ENCODE results near the gene CELA3B. TPM values are rescaled to one million over a fixed set of nuclear protein-coding genes. Genes with fewer than 3 reads are reported as not detected.
"Not testable (repeated sequence)": the region's sequence is repeated elsewhere in the genome, so short reads cannot be mapped to it uniquely, and the experiment has no call there.

CELA3B gene, protein sequence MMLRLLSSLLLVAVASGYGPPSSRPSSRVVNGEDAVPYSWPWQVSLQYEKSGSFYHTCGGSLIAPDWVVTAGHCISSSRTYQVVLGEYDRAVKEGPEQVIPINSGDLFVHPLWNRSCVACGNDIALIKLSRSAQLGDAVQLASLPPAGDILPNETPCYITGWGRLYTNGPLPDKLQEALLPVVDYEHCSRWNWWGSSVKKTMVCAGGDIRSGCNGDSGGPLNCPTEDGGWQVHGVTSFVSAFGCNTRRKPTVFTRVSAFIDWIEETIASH
- total RNA-seq (2014; rRNA removed; shearing (Covaris generic); ENCODE audit: low replicate concordance), result not detected in 2 replicates

GRCh38 chr1:21976703-21977239, at the start of gene CELA3B:
Gene CELA3B (plus strand): TSS chr1:21977022. CDS start chr1:21977040, 18 bp downstream.
- DNase-seq (ENCODE audit: low read depth); in situ Hi-C loops (cut with HindIII; ENCODE audit: low pct_unique_long_range_greater_than_20kb, low sequenced_read_pairs): not testable (repeated sequence)

GRCh38 chr1:21927533-21928237, 49.1 kb upstream of the CELA3B start:
- in situ Hi-C loops (cut with HindIII; ENCODE audit: low pct_unique_long_range_greater_than_20kb, low sequenced_read_pairs), result no loop called here

GRCh38 chr1:21930080-21930571, 46.7 kb upstream of the CELA3B start:
- no peak for DNase-seq (ENCODE audit: low read depth)
- in situ Hi-C loops (cut with HindIII; ENCODE audit: low pct_unique_long_range_greater_than_20kb, low sequenced_read_pairs), result no loop called here

More at GRCh38 chr1:21927533-21928237, 49.1 kb upstream of the CELA3B start:
- DNase-seq (ENCODE audit: low read depth), result no peak

DNA sequence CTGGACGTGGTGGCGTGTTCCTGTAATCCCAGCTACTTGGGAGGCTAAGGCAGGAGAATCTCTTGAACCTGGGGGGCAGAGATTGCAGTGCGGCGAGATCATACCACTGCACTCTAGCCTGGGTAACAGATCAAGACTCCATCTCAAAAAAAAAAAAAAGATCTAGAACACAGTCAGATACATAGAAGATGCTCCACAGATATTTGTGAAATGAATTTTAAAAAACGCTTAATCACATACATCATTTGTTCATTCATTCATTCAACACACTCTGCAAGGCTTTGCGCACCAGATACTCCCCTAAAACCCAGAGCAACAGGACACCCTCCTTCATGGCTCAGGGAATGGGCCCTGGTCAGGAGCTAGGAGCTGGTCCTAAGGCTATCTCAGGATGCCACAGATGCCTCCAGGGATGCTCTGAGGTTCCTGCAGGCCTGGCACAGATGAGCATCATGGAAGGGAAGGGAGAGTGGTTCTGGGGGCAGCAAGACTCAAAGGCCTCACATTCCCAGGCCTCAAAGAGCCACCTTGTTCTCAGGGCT, 46.1 kb upstream of the CELA3B start:
- in situ Hi-C loops (cut with HindIII; ENCODE audit: low pct_unique_long_range_greater_than_20kb, low sequenced_read_pairs), result no loop called here
- no peak for DNase-seq (ENCODE audit: low read depth)

- in situ Hi-C loops (cut with HindIII; ENCODE audit: low pct_unique_long_range_greater_than_20kb, low sequenced_read_pairs), result no loop called here
- peak; percentile 58 for DNase-seq (ENCODE audit: low read depth)
Measured at GRCh38 chr1:21931171-21932093, 45.4 kb upstream of the CELA3B start.

DNA sequence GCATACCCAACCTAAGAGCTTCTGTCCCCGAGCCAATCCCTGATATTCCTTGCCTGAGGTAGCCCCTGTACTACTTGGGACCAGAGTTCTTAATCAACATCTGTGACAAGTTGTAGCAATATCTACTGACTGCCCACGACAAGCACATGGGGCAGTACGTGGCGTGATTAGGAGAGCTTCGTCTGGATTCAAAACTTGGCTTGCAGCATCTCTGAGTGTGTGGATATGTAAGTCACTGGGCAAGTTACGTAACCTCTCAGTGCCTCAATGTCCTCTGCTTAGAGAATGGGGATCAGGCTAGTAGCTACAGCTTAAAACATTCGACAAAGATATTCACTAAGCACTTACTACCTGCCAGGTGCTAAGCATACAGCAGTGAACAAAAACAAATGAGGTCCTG, 44.7 kb upstream of the CELA3B start:
- DNase-seq (ENCODE audit: low read depth), result no peak
- in situ Hi-C loops (cut with HindIII; ENCODE audit: low pct_unique_long_range_greater_than_20kb, low sequenced_read_pairs), result no loop called here

GRCh38 chr1:21933397-21934248, 43.2 kb upstream of the CELA3B start:
- DNase-seq (ENCODE audit: low read depth), result no peak
- in situ Hi-C loops (cut with HindIII; ENCODE audit: low pct_unique_long_range_greater_than_20kb, low sequenced_read_pairs), result no loop called here

DNA sequence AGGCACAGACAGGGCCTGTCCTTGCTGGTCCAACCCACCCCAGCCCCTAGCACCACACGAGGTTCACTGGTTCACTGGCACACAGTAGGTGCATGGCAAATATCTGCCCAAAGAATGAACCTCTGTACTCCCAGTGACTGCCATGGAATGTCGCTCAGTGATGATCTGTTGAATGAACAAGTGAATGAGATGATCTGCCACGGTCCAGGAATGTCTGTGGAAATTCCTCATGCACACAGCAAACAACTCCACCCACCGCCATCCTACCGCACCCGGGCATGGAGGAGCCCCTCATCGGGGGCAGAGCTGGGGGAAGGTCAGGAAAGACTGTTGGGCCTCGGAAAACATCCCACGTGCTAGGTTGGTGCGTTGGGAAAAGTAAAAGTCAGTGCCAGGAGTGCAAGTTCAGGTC, 41.4 kb upstream of the CELA3B start:
- DNase-seq (ENCODE audit: low read depth), result peak; percentile 67
- in situ Hi-C loops (cut with HindIII; ENCODE audit: low pct_unique_long_range_greater_than_20kb, low sequenced_read_pairs), result no loop called here

DNA sequence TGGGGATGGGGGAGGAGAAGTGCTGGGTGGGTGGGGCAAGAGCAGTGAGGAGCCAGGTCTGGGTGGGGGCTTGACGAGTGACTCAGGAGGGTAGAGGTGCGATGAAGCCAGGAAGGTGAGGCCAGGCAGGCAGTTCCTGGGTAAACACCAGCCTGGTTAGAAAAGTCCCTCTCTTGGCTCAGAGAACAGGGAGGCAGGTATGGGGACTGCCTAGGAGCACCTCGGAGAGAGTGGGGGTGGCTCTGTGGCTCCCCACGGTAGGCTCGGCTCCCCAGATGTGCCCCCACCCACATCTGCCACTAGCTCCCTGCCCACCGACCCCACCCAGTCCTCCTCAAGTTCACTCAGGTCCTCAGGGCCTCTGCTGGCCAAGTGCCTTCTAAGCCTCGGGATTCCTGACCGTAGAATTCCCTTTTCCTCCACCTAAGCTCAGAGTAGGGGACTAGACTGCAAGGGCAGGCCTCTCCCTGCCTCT, 40.9 kb upstream of the CELA3B start:
- DNase-seq (ENCODE audit: low read depth), result peak; percentile 54
- in situ Hi-C loops (cut with HindIII; ENCODE audit: low pct_unique_long_range_greater_than_20kb, low sequenced_read_pairs), result no loop called here

GRCh38 chr1:21936366-21937031, 40.3 kb upstream of the CELA3B start:
- in situ Hi-C loops (cut with HindIII; ENCODE audit: low pct_unique_long_range_greater_than_20kb, low sequenced_read_pairs), result no loop called here
- DNase-seq (ENCODE audit: low read depth), result no peak

DNA sequence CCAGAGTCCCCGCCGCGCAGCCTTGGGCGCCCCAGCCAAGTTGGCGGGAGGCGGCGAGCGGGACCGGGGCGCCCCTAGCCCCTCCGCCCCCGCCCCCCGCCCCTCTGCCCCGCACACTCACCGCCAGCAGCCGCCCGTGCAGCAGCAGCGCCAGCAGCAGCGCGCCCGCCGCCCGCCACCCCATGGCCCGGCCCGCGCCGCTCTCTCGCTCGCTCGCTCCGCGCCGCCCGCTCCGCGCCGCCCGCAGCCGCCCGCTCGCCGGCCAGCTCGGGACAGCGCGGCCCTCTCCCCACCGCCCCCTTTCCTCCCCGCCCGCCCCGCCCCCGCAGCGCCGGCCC, 39.8 kb upstream of the CELA3B start, which contains the start of gene HSPG2:
Gene HSPG2, minus strand, starts transcription at position 277 of the 338 bp plus-strand sequence. Its CDS starts 93 bp downstream, at position 184.
- no peak for DNase-seq (ENCODE audit: low read depth)
- in situ Hi-C loops (cut with HindIII; ENCODE audit: low pct_unique_long_range_greater_than_20kb, low sequenced_read_pairs), result no loop called here

DNA sequence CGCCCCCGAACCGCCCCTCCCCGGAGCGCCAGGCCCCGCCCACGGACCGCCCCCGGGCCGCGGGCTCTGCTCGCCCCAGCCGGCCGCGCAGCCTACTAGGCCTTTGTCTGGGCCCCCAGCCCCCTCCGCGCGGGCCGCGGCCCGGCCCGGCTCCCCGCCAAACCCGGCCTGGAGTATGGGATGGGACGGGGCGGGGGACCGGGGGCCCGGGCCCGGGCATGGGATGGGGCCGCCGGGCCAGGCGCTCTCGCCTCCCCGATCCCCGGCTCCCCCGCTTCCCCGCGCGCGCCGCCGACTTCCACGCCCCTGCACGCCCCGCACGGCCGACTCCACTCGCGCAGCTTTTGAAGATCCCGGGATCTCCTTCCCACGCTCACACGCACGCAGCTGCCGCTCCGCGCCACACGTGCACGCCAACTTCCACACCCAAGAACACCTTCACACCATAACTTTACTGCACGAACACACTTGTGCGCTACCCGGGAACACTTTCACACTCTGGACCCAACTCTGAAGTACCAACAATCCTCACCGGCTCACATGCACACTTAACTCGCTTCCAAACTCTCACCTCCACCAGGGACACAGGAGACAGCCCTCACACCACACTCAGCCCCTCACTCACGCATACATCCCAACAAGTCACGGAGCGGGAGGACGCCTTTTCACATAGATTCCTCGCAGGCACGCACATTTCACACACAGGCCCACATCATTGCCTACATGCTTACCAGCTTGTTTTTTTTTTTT, 39.3 kb upstream of the CELA3B start:
- DNase-seq (ENCODE audit: low read depth), result peak; percentile 69
- in situ Hi-C loops (cut with HindIII; ENCODE audit: low pct_unique_long_range_greater_than_20kb, low sequenced_read_pairs), result no loop called here

DNA sequence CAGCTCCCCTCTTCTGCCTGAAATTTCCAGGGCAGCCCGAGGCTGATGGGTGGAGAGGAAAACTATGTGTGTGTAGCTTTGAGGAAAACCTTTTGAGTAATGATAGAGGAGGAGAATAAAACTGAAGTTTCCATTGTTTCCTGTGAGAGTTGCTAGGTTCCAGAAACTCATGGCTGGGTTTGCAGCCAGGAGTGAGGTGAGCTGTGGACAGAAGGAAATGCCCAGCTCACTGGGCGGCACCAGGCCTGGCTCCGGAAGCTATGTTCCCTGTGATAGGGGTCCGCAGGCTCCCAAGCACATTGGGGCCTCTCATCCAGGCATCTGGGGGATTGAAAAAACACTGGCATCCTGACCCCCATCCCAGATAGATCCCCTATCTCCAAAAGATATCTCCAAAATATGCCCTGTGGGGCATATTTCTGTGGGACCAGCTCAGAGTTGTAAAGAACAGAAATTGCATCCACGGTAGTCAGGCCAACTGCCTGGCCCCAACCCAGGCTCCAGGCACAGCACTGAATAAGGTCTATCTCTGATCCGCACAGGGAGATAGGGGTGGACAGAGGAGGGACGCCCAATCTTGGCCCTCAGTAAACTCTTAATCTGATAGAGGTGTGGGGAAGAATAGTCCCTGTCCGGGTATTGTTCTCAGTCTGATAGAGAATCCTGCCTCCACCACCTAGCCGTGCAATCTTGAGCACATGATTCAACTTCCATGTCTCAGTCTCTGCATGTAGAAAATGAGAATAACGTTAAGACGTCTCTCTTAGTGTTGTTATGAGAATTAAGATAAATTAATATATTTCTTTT, 37.9 kb upstream of the CELA3B start:
- no peak for DNase-seq (ENCODE audit: low read depth)
- in situ Hi-C loops (cut with HindIII; ENCODE audit: low pct_unique_long_range_greater_than_20kb, low sequenced_read_pairs), result no loop called here

DNA sequence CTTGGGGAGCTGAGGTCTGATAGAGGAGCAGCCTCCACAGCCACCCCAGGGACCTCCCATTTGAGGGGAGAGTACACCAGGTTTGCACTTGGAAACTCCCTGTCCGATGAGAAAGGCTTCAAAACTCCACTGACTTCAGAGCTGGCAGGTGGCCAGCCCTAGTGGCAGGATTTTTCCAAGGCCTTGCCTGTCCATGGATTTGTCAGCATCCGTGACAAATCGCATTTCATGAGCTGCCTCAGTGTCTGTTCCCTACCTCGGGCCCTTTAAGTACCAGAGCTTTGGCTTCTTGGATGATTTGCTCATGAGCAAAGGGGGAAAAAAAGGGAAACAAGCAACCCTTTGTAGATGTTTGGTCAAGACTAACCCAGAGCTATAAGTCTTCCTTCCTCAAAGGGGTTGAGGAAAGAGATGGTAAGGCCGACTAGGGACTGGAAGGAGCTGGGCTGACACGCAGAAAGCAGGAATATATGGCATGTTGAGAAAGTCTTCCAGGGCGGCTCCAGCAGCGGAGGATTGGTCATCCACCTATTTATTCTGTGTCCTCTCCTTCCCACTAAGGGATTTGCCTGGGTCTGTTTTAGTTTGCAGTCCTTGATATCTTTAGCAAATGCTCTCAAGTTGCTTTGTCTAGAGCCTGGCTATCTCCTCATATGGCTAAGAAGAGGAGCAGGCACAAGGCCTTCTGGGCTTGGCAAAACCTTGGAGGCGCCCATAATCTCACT, 37.0 kb upstream of the CELA3B start:
- in situ Hi-C loops (cut with HindIII; ENCODE audit: low pct_unique_long_range_greater_than_20kb, low sequenced_read_pairs), result no loop called here
- DNase-seq (ENCODE audit: low read depth), result peak; percentile 87

DNA sequence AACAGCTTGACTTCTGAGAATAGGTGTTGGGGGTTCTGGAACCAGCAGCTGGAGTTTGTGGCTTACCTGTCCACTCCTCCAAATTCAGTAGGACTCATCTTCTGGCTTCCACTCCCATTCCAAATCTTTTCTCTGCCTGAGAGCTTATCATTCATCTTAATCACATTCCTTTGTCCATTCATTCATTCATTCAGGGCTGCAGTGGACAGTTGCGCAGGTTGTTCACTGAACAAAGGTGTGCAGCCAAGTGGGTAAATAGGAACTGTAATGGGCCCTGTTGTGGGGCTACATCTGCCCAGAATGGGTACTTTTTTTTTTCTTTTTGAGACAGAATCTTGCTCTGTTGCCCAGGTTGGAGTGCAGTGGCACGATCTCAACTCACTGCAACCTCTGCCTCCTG, 36.3 kb upstream of the CELA3B start:
- DNase-seq (ENCODE audit: low read depth), result no peak
- in situ Hi-C loops (cut with HindIII; ENCODE audit: low pct_unique_long_range_greater_than_20kb, low sequenced_read_pairs), result no loop called here

All from Caki2 (cell line).